GM23338 (cell line): Measurements from ENCODE around the gene ERCC1. TPM values are rescaled to one million over a fixed set of nuclear protein-coding genes. Genes with fewer than 3 reads are reported as not detected.

Experiments used
- ATAC-seq: fragments of 200-7000 bp; cut with Tn5 transposase; 3 replicates; pipeline ENCODE4 v1.9.1; 2020
- DNase-seq: peaks from one replicate; pipeline ENCODE4 v3.0.0-alpha.2; 2015; ENCODE audit warnings: low spot score
- H2AFZ ChIP-seq: fragments of 200-600 bp; sonication (generic); 2 replicates; pipeline ENCODE4 v1.8.0; 2016; ENCODE audit warnings: antibody characterized with exemption, mild to moderate bottlenecking, moderate library complexity
- H3F3A ChIP-seq: fragments of 200-600 bp; sonication (generic); replicated peaks from 2 replicates; pipeline ENCODE4 v1.8.0; 2017; ENCODE audit warnings: antibody characterized with exemption, mixed run types, low read depth
- H3K27ac ChIP-seq: fragments of 200-600 bp; sonication (generic); 2 replicates; pipeline ENCODE4 v1.6.1; 2016; ENCODE audit warnings: low read depth
- H3K27me3 ChIP-seq: fragments of 200-600 bp; sonication (generic); 2 replicates; pipeline ENCODE4 v1.8.0; 2016; ENCODE audit warnings: mild to moderate bottlenecking, mixed run types, moderate library complexity; ENCODE audit not compliant: insufficient read depth
- H3K36me3 ChIP-seq: fragments of 200-600 bp; sonication (generic); 2 replicates; pipeline ENCODE4 v1.8.0; 2016; ENCODE audit warnings: mild to moderate bottlenecking; ENCODE audit not compliant: insufficient read depth
- H3K4me1 ChIP-seq: fragments of 200-600 bp; sonication (generic); 2 replicates; pipeline ENCODE4 v1.8.0; 2016; ENCODE audit warnings: mild to moderate bottlenecking, moderate library complexity; ENCODE audit not compliant: insufficient read depth
- H3K4me2 ChIP-seq: fragments of 200-600 bp; sonication (generic); 2 replicates; pipeline ENCODE4 v1.7.1; 2017; ENCODE audit warnings: mixed run types
- H3K4me3 ChIP-seq: fragments of 200-600 bp; sonication (generic); 2 replicates; pipeline ENCODE4 v1.6.1; 2016; ENCODE audit warnings: mixed run types
- H3K79me2 ChIP-seq: fragments of 200-600 bp; sonication (generic); replicated peaks from 2 replicates; pipeline ENCODE4 v1.8.0; 2017; ENCODE audit warnings: mild to moderate bottlenecking; ENCODE audit not compliant: insufficient read depth
- H3K9me2 ChIP-seq: fragments of 200-600 bp; sonication (generic); 2 replicates; pipeline ENCODE4 v1.8.0; 2017; ENCODE audit not compliant: insufficient read depth
- H4K20me1 ChIP-seq: fragments of 200-600 bp; sonication (generic); replicated peaks from 2 replicates; pipeline ENCODE4 v1.8.0; 2017; ENCODE audit warnings: mild to moderate bottlenecking; ENCODE audit not compliant: insufficient read depth
- H3K27ac Mint-ChIP-seq: 2 replicates; pipeline ENCODE4 v1.8.0; 2020; ENCODE audit warnings: inconsistent platforms, mild to moderate bottlenecking, moderate library complexity, mixed read lengths
- H3K27me3 Mint-ChIP-seq: 3 replicates; pipeline ENCODE4 v1.8.0; 2022; ENCODE audit warnings: low read depth, mild to moderate bottlenecking, moderate library complexity, mixed read lengths, inconsistent platforms; ENCODE audit not compliant: insufficient read depth, poor library complexity
- H3K36me3 Mint-ChIP-seq: 3 replicates; pipeline ENCODE4 v1.8.0; 2021; ENCODE audit warnings: low read depth, mild to moderate bottlenecking, inconsistent platforms, moderate library complexity, mixed read lengths
- H3K4me1 Mint-ChIP-seq: 3 replicates; pipeline ENCODE4 v1.8.0; 2020; ENCODE audit warnings: mild to moderate bottlenecking, inconsistent platforms, mixed read lengths
- H3K4me3 Mint-ChIP-seq: 3 replicates; pipeline ENCODE4 v1.8.0; 2021; ENCODE audit warnings: moderate library complexity, mild to moderate bottlenecking, inconsistent platforms, mixed read lengths
- H3K9me3 Mint-ChIP-seq: 3 replicates; pipeline ENCODE4 v1.8.0; 2020; ENCODE audit warnings: moderate library complexity, mild to moderate bottlenecking, inconsistent platforms, mixed read lengths
- CREB1 ChIP-seq: fragments of 250-450 bp; sonication (Bioruptor Pico); IDR thresholded peaks from 2 replicates; pipeline ENCODE4 v1.5.0; 2020; ENCODE audit warnings: low read depth, mild to moderate bottlenecking, moderate library complexity
- EZH2 ChIP-seq: fragments of 200-600 bp; sonication (generic); IDR thresholded peaks from one replicate; pipeline ENCODE4 v1.8.0; 2017; ENCODE audit warnings: antibody characterized with exemption, mild to moderate bottlenecking, low read depth; ENCODE audit not compliant: unreplicated experiment
- JUNB ChIP-seq: IDR thresholded peaks from one replicate; pipeline ENCODE4 v1.6.1; 2016; ENCODE audit warnings: antibody characterized with exemption; ENCODE audit not compliant: unreplicated experiment
- POLR2AphosphoS5 ChIP-seq: IDR thresholded peaks from 2 replicates; pipeline ENCODE4 v1.6.1; 2016; ENCODE audit warnings: antibody characterized with exemption, low read depth
- REST ChIP-seq: IDR thresholded peaks from one replicate; pipeline ENCODE4 v1.6.1; 2018; ENCODE audit warnings: antibody characterized with exemption; ENCODE audit not compliant: unreplicated experiment
- STAT1 ChIP-seq: IDR thresholded peaks from one replicate; pipeline ENCODE4 v1.6.1; 2016; ENCODE audit warnings: antibody characterized with exemption; ENCODE audit not compliant: unreplicated experiment
- ZNF114 ChIP-seq: fragments of 250-450 bp; sonication (Bioruptor Pico); IDR thresholded peaks from 2 replicates; pipeline ENCODE4 v1.5.0; 2020; ENCODE audit warnings: mild to moderate bottlenecking, moderate library complexity
- ZNF331 ChIP-seq: fragments of 250-450 bp; sonication (Bioruptor Pico); IDR thresholded peaks from 2 replicates; pipeline ENCODE4 v1.5.0; 2020; ENCODE audit warnings: low read depth, mild to moderate bottlenecking, moderate library complexity
- ZNF462 ChIP-seq: fragments of 250-450 bp; sonication (Bioruptor Pico); IDR thresholded peaks from 2 replicates; pipeline ENCODE4 v1.5.0; 2020; ENCODE audit warnings: mild to moderate bottlenecking, moderate library complexity
- polyA plus RNA-seq: library from polyadenylated mRNA; unstranded; fragments of >200 nt; fragmentation: Nextera tagmentation; extraction: Ambion mirVana; gene quantifications from 2 replicates; pipeline ENCODE4 v1.2.1, GENCODE V29; 2016
- total RNA-seq: library from RNA; depleted of rRNA; stranded (reverse); fragments of >200 nt; shearing (Covaris generic); gene quantifications from 2 replicates; pipeline ENCODE4 v1.2.3, GENCODE V29; 2014
- TF ChIP-seq, protein P1 (sequence below), 2 experiments: fragments of 200-600 bp in 1 of 2; sonication (generic) in 1 of 2; conservative IDR thresholded peaks; 2 replicates each; pipeline versions ENCODE4 v1.5.1 to v1.6.1; 2016 to 2017; ENCODE audit warnings: antibody characterized with exemption in 2 of 2, low read depth in 2 of 2, mild to moderate bottlenecking in 2 of 2, moderate library complexity in 1 of 2
- TF ChIP-seq, protein P2 (sequence below): IDR thresholded peaks from 2 replicates; pipeline ENCODE4 v1.6.1; 2016; ENCODE audit warnings: antibody characterized with exemption

ERCC1 gene
- total and polyA plus RNA-seq, 2 experiments from 2014 or later: 39.0 to 52.3 TPM

DNA sequence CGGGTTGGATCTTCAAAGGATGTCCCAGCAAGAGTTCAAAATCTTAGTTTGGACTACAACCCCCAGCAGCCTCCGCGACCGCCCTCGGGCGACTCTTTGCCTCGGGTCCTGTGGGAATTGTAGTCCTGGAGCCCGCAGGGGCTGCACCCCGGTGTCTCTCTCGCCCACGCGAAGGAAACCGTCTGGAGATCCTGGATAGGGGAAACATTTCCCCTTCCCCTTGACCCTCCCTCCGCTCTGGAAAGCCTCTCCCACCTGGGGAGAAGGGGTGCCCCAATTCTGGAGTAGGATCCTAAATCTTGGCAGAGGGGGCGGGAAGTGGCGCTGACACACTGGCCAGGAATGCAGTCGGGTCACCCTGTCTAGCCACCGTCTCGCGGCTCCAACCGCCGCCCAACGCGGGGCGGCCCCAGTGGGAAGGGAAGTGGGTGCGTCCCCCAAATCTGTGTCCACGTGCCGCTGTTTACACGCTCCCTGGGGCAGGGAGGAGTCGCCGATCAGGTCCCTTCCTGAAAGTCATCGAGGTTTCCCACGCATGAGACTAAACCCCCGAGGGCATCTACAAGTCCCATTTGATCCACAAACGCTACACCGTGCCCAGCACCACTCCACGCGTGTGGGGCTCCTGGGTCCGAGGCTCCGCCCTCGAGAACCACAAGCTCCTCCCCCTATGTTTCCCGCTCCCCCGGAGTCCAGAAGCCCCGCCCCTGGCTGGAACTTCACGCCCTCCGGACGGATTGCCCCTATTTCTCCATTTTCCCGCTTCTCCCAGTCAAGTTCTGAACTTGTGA, 18.1 kb downstream of the ERCC1 start:
- Histone ChIP-seq H3K79me2 (peaks cover 13% of the 10 kb centered on the region), H3K4me2 (peak overlapping the region; percentile 99), H3K27me3 (peaks cover 23% of the 10 kb centered on the region), H3K27ac (peak overlapping the region; percentile 94), H3F3A (peaks cover 29% of the 10 kb centered on the region; the same call in 1 of the 2 replicates), H3K9me2 (no peaks in the 10 kb centered on the region), H3K4me3 (peak overlapping the region; percentile 88), H4K20me1 (peaks cover 18% of the 10 kb centered on the region; the same call in 1 of the 2 replicates), H2AFZ (peak overlapping the region; percentile 92), H3K36me3 (no peaks in the 10 kb centered on the region), H3K4me1 (peaks cover 24% of the 10 kb centered on the region)
- peaks cover 36% of the 10 kb centered on the region for H3K27me3 Mint-ChIP-seq
- ATAC-seq (peak; percentile 46), DNase-seq (peak; percentile 96)
- H3K27ac Mint-ChIP-seq: peak overlapping the region; percentile 99
- TF ChIP-seq, protein P1, sequence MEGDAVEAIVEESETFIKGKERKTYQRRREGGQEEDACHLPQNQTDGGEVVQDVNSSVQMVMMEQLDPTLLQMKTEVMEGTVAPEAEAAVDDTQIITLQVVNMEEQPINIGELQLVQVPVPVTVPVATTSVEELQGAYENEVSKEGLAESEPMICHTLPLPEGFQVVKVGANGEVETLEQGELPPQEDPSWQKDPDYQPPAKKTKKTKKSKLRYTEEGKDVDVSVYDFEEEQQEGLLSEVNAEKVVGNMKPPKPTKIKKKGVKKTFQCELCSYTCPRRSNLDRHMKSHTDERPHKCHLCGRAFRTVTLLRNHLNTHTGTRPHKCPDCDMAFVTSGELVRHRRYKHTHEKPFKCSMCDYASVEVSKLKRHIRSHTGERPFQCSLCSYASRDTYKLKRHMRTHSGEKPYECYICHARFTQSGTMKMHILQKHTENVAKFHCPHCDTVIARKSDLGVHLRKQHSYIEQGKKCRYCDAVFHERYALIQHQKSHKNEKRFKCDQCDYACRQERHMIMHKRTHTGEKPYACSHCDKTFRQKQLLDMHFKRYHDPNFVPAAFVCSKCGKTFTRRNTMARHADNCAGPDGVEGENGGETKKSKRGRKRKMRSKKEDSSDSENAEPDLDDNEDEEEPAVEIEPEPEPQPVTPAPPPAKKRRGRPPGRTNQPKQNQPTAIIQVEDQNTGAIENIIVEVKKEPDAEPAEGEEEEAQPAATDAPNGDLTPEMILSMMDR (conservative IDR thresholded peaks at IDR 0.05; ENCODE audit: low read depth in 2 of 2): no peak
- TF ChIP-seq, protein P2, sequence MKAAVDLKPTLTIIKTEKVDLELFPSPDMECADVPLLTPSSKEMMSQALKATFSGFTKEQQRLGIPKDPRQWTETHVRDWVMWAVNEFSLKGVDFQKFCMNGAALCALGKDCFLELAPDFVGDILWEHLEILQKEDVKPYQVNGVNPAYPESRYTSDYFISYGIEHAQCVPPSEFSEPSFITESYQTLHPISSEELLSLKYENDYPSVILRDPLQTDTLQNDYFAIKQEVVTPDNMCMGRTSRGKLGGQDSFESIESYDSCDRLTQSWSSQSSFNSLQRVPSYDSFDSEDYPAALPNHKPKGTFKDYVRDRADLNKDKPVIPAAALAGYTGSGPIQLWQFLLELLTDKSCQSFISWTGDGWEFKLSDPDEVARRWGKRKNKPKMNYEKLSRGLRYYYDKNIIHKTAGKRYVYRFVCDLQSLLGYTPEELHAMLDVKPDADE: peak; percentile 92
- TF ChIP-seq POLR2AphosphoS5 (0 out of 2 replicates have a peak, but pooled peaks have one; percentile 3), CREB1 (CRISPR knock-in tag) (no peak; the same call in 1 of the 2 replicates), REST (no peak), ZNF462 (no peak), JUNB (no peak), ZNF114 (CRISPR knock-in tag) (peak; percentile 82; the same call in 1 of the 2 replicates), ZNF331 (CRISPR knock-in tag) (no peak), EZH2 (no peak), STAT1 (no peak)
- peak overlapping the region; percentile 97 for H3K4me3 Mint-ChIP-seq
- no peaks in the 10 kb centered on the region for H3K9me3 Mint-ChIP-seq
- H3K4me1 Mint-ChIP-seq: peaks cover 26% of the 10 kb centered on the region
- H3K36me3 Mint-ChIP-seq: peaks cover 24% of the 10 kb centered on the region
